ENCODE measurements around the gene ITGA11.

- TF ChIP-seq GATA3 (IDR thresholded peaks at IDR 0.05; ENCODE audit: low read depth, low read length) (no peak), GATA2 (IDR thresholded peaks at IDR 0.05; ENCODE audit: low read depth, low read length) (no peak)
These were observed 23.0 kb downstream of the ITGA11 start for GRCh38 chr15:68408971-68409370.

All from SH-SY5Y (cell line).